Thyroid gland (tissue), 4 donors: Measurements from ENCODE around the gene MDN1.

Experiments used
- POLR2A ChIP-seq, 2 donors: fragments of 450-650 bp; IDR thresholded peaks; one replicate each; pipeline ENCODE4 v1.6.1; 2017; ENCODE audit warnings: antibody characterized with exemption in 2 of 2, mild to moderate bottlenecking in 2 of 2, moderate library complexity in 1 of 2
- TF ChIP-seq, protein P1 (sequence below), 6 experiments: fragments of 200-600 bp in 3 of 6; fragments of 450-650 bp in 3 of 6; sonication (generic) in 3 of 6; IDR thresholded peaks; one replicate each; pipeline ENCODE4 v1.5.1; 2016 to 2019; ENCODE audit warnings: antibody characterized with exemption in 6 of 6, mild to moderate bottlenecking in 2 of 6, inconsistent platforms in 1 of 6, moderate library complexity in 1 of 6

DNA sequence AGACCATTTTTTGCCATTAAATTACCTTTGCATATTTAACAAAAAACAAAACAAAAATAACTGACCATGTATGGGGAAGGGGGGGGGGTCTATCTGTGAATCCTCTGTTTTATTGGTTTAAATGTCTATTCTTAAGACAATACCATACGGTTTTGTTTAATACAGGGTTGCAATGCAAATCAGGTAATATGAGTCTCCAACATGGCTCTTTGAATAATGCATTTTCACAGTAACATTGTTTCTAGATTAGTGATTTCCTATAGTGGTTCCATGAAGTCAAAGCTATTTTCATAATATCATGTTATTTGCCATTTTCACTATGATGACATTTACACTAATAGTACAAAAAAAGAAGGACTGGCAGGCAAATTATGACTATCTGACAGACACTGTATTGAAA is 116.3 kb downstream of the MDN1 start:
- TF ChIP-seq, protein P1, sequence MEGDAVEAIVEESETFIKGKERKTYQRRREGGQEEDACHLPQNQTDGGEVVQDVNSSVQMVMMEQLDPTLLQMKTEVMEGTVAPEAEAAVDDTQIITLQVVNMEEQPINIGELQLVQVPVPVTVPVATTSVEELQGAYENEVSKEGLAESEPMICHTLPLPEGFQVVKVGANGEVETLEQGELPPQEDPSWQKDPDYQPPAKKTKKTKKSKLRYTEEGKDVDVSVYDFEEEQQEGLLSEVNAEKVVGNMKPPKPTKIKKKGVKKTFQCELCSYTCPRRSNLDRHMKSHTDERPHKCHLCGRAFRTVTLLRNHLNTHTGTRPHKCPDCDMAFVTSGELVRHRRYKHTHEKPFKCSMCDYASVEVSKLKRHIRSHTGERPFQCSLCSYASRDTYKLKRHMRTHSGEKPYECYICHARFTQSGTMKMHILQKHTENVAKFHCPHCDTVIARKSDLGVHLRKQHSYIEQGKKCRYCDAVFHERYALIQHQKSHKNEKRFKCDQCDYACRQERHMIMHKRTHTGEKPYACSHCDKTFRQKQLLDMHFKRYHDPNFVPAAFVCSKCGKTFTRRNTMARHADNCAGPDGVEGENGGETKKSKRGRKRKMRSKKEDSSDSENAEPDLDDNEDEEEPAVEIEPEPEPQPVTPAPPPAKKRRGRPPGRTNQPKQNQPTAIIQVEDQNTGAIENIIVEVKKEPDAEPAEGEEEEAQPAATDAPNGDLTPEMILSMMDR (IDR thresholded peaks at IDR 0.05) = no peak
- TF ChIP-seq POLR2A (IDR thresholded peaks at IDR 0.05) = no peak
